HG03439 (cell line): ENCODE measurements around the gene EIF3F.

Source experiments
- ATAC-seq: cut with Tn5 transposase; IDR thresholded peaks from one replicate; pipeline ENCODE4 v1.9.1; 2021; ENCODE audit warnings: mild to moderate bottlenecking, moderate library complexity; ENCODE audit not compliant: unreplicated experiment

Gene EIF3F

GRCh38 chr11:7983832-7984590, 3.1 kb upstream of the EIF3F start:
- no peak for ATAC-seq

DNA sequence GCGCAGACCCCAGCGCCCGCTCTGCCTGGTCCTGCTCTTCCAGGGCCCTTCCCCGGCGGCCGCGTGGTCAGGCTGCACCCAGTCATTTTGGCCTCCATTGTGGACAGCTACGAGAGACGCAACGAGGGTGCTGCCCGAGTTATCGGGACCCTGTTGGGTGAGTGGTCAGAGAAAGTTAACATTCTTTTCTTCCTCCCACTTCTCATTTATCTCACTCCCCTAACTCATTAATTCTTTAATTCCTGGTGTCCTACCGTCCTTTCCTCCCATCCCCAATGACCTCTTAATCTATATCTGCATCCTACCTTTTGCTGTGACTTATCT, 385 bp downstream of the EIF3F start:
- ATAC-seq = peak; percentile 4

GRCh38 chr11:7994581-7995278, 7.6 kb downstream of the EIF3F start:
- ATAC-seq = no peak

GRCh38 chr11:7999795-8000194, 12.7 kb downstream of the EIF3F start:
- no peak for ATAC-seq

GRCh38 chr11:8000390-8000789, 13.3 kb downstream of the EIF3F start:
- no peak for ATAC-seq

GRCh38 chr11:8002676-8003075, 15.5 kb downstream of the EIF3F start:
- no peak for ATAC-seq

DNA sequence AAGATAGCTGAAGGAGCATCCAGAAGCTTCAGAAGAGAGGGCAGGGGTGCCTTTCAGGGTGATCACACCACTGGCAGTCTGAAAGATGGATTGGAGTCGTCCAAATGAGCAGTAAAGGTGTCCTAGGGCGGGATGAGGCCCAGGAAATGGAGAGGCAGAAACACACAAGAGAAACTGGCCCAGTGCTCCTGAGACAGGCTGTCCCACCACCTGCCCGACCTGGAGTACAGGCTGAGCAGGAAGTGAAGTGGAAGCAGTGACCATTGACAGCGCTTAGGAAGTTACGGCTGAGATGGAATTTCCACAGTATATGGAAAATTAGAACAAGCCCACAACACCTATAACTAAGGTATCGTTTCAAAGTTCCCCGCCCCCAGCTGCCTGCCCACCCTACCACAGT, 16.1 kb downstream of the EIF3F start:
- no peak for ATAC-seq

- ATAC-seq = no peak
Observed at GRCh38 chr11:8004008-8004407, 16.9 kb downstream of the EIF3F start.

DNA sequence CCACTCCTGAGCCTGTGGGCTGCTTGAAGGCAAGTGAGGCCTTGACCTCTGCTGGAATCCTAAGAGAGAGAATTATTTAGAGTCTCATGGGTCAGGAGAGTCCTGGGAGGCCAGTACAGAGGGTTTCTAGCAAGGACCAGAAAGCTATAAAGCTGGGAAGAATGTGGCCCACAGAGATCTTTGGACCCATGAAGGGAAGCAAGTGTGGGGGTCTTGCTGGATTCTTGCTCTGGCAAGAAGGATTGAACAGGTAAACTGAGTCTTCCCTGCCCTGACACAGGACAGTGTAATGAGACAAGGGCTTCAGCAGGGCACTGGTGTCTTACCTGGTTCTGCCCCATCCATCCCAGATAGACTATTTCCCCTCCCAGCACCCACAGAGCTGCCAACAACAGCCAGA, 18.4 kb downstream of the EIF3F start:
- ATAC-seq = no peak

- ATAC-seq = peak; percentile 67
Observed at GRCh38 chr11:8006349-8006977, 19.3 kb downstream of the EIF3F start.

- no peak for ATAC-seq
Observed at GRCh38 chr11:8008212-8008611, 21.1 kb downstream of the EIF3F start.

- ATAC-seq = no peak
Observed at GRCh38 chr11:8009856-8010255, 22.7 kb downstream of the EIF3F start.

DNA sequence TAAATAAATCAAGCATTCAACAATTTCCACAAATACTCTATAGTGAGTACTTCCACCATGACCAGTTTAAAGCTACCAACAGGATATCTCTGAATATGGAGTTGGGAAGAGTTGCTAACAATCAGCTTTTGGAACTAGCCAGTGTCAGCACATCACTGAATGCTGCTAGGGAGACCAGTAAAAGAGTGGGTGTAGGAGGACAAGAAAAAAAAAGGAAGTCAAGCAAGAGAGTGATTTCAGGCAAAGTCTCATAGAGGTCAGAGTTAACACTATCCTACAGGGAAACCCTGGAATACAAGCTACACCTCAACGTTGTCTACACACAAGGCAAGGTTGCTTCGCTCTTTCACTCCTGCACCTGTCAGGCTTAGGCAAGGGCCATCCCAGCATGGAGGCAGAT, 24.2 kb downstream of the EIF3F start:
- ATAC-seq = no peak

GRCh38 chr11:8011981-8012444, 24.9 kb downstream of the EIF3F start:
- ATAC-seq = no peak

DNA sequence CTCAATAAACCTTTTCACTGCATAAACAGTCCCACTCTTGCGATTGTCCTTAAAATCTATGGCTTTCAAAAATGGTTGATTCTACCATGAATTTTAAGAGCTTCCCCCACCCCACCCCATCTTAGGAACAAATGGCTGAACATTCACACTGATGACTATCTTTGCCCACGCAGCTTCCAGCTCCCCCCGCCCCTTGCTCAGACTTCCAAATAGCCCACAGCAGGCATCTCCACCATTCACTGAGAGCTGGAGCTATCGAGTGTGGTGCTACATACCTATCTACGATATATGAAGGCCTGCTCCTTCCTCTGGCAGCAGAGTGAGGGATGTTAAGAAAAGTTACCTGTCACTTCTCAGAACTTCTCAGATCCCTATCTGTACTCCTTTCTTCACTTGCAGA, 26.7 kb downstream of the EIF3F start:
- ATAC-seq = no peak

DNA sequence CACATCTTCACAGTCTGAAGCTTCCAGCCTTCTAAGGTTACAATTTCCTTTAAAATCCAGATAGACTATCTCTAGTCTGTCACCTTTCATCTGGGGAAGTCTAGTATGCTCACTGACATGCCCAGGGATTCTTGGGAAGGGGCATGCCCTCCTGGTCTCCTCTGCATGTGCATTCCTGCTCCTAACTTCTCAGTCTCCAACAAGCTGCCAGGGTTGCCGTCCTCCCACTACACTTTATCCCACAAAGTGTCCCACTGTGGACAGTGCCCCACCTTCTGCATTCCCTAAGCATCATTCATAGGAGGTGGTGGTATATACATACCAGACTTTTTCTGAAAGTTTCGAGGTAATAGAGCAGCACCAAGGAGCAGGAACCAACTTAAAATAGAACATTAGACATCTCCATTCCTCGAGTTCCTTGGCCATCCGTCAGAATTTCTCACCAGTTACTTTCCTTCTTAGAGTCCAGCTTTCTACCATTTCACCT, 28.7 kb downstream of the EIF3F start:
- ATAC-seq = no peak

DNA sequence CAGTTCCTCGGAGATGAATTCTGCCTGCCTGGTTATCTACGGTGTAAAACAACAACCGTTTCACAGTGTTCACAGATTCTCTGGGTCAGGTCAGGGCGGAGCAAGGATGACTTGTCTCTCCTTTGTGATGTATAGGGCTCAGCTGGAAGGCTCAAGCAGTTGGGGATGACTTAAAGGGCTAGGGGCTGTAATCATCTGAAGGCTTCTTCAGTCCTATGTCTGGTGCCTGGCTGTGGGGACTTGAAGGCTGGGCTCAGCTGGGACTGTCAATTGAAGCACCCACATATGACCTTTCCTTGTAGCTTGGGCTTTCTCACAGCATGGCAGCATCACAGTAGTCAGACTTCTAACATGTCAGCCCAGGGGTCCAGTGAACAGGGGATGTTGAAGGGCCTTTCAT, 29.3 kb downstream of the EIF3F start:
- no peak for ATAC-seq

GRCh38 chr11:8017071-8017470, 29.9 kb downstream of the EIF3F start:
- ATAC-seq = no peak

DNA sequence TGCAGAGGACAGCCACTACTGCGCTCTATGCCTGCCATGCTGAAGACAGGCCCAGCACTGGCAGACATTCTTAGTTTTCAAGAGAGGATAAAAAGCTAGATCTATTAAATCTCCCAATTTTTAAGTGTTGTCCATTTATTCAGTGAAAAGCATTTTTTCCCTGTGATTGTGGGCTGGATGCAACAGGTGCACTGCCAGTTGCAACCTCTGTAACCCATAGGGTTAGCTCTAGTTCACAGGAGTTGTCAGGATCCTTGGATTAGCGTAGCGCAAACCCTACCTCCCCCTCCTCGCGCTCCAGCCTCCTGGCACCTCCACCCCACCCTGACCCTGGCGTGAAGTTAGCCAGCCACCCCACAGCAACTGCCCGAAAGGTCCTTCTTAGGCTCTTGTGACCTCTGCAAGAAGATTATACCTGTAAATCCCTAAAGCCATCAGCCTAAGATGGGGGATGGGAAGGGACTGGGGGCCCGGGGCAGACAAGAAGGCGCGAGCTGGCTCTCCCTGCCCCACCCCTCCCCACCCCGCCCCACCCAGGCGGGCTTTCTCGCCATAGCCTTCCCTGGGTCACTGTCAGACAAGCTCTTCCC, 30.9 kb downstream of the EIF3F start:
- no peak for ATAC-seq

DNA sequence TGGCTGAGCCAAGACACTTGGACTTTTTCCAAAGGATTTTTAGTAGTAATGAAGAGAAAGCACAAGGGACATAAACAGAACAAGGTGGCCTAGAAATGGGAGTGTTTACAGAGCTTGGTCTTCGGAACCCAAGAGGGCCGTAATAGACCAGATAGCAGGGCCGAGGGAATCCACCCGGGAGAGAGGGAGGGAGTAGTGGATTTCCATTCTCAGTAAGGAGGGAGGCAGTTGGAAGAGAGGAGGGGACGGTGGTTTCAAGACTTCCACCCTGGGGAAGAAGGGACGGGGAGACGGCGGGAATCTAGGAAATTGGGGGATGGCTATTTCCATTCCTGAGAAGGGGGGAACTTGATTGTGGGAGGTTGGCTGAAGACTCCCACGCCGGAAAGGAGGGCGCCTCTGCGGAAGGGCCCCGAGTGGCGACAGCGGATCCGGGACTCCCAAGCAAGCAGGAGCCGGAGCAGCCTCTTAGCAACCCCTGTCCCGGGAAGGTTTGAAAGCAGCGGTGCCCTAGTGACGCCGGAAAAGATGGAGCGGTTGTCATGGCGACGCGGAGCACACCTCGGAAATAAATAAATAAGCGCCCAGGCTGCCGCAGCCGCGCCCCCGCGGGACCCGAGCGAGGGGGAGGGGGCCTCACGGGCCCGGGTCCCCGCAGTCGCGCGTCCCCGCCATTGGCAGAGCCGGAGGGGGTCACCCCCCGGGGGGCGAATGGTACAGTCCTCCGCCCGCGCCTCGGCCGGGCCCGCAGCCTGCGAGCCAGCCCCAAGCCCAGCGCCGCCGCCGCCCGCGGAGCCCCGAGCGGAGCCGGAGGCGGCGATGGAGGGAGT, 31.6 kb downstream of the EIF3F start:
- ATAC-seq = no peak
